Activated CD8-positive, alpha-beta memory T cell treated with anti-CD3 and anti-CD28 coated beads, Interleukin-2, amount 50 U/mL, for 24 hours (primary cell): Measurements from ENCODE around the gene ZMPSTE24.
"Not testable (repeated sequence)": the region's sequence is repeated elsewhere in the genome, so short reads cannot be mapped to it uniquely, and the experiment has no call there.

Experiments used
- DNase-seq: peaks from one replicate; pipeline ENCODE4 v3.0.0-alpha.2; 2020; ENCODE audit errors: extremely low read depth

ZMPSTE24 gene

DNA sequence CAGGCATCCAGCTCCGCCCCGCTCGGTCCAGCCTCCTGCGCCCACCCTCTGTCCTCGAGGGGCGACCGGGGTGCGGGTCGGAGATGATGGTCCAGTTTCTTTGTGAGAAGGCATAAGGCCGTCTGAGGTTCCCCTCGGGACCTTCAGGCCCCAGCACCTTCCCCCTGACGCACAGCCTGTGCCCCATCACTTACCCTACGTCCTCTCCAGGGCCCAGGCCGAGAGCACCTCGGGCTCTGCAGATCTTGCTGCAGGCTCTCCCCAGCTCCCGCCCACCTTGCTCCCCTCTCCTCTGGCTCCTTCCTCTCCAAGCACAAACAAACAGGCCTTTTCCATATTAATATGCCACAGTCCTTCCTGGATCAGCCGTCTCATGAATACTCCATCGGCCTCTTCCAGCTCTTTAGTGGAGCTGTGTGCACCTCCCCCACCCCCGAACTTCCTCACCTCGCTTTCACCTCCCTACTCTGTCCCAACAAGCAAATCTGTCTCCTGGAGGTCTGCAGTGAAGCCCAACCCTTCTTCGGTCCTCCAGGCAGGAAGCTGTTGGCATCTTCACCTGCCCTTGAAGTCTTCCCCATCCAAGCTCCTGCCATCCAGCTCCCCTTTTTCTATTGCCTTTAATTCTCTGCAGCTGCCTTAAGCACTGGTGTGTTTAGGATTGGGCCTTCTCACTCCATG, 59.5 kb downstream of the ZMPSTE24 start:
- no peak for DNase-seq

DNA sequence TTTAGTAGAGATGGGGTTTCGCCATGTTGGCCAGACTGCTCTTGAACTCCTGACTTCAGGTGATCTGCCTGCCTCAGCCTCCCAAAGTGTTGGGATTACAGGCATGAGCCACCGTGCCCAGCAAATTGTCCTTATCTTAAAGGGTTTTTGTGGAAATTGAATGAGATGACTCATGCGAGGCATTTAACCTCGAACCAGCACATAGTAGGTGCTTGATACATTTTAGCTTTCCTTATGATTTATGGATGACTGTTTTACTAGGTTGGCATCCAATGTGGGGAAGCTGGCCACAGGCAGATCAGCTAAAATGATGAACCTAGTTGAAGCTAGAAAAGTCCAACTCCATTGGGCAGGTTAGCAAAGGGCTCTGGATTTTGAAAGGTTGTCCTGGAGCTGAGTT, 60.4 kb downstream of the ZMPSTE24 start:
- DNase-seq, result no peak

DNA sequence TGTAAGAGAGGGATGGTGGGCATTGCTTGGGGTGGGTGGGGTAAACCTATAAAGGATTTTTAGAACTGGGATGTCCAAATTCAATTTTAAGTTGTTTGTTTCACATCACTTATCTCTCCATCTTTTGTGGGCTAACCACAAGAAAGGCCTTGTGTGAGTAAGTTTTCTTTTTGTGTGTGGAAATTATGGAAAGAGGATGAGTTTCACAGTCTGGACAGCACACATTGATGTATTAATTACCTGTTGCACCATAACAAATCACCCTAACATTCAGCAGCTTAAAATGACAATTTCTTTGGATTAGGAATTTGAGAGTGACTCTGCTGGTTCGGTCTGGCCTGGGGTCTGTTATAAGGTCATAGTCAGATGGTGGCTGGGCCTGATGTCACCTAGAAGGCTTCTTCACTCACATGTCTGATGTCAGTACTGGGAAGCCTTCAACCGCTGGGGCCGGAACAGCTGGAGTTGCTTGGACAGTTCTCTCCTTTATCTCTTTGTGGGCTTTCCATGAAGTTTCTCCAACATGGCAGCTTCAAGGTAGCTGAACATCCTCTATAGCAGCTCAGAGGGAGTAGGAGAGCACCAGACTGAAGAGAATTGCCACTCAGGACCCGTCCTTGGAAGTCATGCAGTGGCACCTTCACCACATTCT, 61.1 kb downstream of the ZMPSTE24 start:
- no peak for DNase-seq

DNA sequence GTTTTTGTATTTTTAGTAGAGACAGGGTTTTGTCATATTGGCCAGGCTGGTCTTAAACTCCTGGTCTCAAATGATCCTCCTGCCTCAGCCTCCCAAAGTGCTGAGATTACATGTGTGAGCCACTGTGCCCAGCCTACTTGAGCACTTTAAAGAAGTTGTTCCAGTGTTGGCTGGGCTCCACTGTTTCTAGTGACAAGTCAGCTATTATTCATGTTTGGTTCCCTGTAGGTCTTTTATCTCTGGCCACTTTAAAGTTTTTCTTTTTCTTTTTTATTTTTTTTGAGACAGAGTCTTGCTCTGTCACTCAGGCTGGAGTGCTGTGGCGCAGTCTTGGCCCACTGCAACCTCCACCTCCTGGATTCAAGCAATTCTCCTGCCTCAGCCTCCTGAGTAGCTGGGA, 73.4 kb downstream of the ZMPSTE24 start:
- DNase-seq, result not testable (repeated sequence)

DNA sequence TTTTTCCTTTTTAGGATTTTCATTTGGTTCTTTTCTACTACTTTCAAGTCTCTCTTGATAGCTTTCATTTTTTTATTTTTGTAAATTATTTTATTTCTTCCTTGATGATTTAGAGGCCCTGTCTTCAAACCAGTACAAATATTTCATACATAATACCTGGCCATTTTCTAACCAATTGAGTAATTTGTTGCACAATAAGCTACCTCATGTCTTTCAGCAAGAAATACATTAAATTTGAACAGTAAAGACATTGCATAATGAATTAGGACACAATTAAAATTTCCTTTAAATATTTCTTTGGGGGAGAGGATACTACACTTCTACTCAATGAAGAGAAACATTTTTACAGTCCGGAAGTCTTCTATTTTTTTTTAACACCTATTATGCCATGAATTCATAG, 74.7 kb downstream of the ZMPSTE24 start:
- no peak for DNase-seq

DNA sequence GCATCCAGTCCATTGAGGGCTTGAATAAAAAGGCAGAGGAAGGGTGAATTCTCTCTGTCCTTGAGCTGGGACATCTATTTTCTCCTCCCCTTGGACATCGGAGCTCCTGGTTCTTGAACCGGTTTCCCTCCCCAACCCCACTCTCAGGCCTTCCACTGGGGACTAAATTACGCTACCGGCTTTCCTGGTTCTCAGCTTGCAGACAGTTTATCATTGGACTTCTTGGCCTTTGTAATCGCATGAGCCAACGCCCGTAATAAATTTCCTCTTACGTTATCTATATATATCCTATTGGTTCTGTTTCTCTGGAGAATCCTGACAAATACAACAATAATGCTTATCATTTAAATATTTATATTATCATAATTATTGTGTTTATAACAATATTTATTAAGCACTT, 79.4 kb downstream of the ZMPSTE24 start:
- no peak for DNase-seq

DNA sequence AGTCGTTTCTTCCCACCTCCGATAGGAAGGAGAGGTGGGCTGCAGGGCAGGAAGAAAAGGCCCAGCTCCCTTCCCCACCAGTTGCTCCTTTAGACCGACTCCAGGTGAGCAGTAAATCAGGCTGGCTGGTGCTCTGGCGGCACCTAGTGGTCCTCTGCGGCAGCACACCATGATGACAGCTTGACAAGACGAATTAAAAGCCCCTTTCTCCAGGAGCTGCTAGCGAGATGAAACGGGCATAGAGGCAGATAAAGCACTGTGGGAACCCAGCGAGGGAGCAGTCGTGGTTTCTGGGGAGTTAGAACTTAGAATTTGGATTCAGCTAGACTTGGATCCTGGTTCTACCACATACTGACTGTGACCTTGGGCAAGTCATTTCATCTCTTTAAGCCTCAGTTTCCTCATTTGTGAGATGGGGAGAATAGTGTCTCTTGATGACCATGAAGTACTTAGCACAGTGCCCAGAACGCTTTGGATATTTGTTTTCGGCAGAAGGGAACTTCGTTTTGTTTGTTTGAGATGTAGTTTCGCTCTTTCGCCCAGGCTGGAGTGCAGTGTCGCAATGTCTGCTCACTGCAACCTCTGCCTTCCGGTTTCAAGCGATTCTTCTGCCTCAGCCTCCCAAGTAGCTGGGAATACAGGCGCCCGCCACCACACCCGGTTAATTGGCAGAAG, 80.8 kb downstream of the ZMPSTE24 start:
- peak; percentile 65 for DNase-seq

DNA sequence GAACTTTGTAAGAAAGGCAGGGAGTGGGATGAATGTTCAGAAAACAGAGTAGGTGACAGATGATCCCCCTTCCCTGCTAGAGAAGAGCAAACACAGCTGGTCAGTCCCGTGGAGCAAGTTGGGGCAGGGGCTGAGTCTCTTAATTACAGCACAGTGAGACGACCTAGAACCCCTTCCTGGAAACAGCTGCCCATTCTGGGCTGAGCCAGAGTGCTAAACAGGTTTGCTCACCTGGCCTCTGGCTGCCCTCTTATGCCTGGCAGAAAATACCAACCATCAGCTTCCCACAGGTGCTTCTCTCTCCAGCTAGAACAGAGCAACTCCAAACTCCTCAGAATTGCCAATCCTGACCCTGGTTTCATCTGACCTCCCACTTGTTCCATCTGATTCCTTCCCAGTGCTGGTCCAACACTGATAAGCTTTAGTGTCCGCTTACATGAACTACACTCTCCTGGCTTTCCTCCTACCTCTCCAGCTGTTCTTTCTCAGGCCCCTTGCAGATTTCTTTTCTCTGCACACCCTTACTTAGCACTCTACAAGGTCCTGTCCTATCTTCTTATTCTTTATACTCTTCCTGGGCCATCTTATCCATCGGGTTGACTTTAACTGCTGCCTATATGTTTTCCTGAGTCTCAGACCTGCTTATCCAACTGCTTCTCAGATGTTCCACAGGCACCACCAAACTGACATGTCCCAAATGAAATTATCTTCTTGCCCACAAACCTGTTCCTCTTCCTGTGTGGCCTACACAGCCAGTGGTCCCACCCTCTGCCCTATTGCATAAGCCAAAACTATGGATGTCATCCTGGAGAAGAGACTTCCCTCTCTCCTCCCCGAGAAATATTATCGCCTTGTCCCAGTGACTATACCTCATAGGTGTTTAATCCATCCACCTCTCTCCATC, 81.6 kb downstream of the ZMPSTE24 start:
- no peak for DNase-seq

DNA sequence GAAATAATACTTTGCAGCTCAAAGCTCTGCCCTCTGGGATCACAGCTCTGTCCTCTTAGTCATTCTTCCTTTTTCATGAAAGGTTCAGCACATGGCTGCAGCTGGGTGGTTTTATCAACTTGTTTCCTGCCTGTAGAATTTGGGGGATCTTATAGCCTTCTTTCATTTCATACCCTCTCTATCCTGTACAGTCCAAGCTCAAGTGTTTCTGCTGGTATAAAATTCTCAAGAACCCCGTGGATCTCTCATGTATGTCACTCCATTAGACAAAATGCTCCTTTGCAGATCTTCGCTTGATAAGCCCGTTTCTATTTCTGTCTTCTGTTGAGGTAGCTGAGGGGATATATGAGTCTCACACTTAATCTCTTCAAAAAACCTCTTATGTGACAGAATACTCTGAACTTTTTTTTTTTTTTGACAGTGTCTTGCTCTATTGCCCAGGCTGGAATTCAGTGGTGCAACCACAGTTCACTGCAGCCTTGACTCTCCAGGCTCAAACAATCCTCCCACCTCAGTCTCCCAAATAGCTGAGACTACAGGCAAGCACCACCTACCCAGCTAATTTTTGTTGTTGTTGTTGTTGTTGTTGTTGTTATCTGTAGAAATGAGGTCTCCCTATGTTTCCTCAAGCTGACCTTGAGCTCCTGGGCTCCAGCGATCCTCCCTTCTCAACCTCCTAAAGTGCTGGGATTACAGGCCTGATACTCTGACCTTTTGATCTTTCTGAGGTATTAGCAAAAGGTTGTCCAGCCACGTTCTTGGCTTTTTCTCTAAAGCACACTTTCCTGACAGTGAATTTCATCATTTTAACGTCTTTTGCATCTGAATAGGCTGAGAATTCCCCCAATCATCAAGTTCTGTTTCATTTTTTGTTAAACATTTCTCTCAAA, 83.7 kb downstream of the ZMPSTE24 start:
- DNase-seq, result no peak

DNA sequence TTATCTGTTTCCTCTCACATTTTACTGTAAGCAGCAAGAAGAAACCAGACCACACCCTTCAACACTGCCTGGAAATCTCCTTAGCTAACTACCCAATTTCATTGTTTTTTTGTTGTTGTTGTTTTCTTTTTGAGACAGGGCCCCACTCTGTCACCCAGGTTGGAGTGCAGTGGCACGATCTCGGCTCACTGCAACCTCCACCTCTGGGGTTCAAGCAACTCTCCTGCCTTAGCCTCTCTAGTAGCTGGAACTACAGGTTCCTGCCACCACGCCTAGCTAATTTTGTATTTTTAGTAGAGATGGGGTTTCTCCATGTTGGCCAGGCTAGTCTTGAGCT, 84.3 kb downstream of the ZMPSTE24 start:
- not testable (repeated sequence) for DNase-seq
